ENCODE results near the gene FLACC1. TPM values are rescaled to one million over a fixed set of nuclear protein-coding genes. Genes with fewer than 3 reads are reported as not detected.

Gene FLACC1
- total and polyA plus RNA-seq, 2 of the 8 experiments (the other 6 are each of a cell fraction or from before 2014, with no cell fraction given): 0.58 TPM; not detected in 1

DNA sequence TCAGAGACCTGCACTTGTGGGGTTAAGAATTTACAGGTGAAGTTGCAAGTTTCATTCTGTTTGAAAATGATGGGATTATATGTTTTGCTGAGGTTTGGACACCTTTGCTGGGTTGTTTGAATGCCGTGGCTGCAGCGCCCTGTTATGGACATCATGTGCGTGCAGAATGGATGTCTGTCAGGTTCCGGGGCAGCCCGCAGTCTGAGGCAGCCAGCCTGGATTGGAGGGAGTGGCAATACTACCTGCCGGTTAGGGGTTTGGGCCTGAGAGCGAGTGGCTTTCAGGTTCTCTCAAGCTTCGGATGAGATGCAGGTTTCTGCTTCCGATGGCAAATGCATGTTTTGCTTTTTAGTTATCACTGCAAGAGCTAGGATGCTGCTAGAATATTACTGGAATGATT lies 95.7 kb downstream of the FLACC1 start:
- ChIA-PET POLR2A (ENCODE audit: partially characterized antibody) (no interaction called here), CTCF (ENCODE audit: partially characterized antibody) (interaction anchor here (2.0 to 2.7 kb wide), 3 partner anchors 14 to 29 kb away, joined by 5 to 21 read pairs (median 5); no protein-coding TSS in a partner anchor)
- Histone ChIP-seq H3K9ac (replicated peaks in 1 of 4; ENCODE audit: extremely low read depth in 1 of 4, low read depth in 3 of 4, low read length in 3 of 4) (no peak overlapping the region), H3K4me2 (ENCODE audit: insufficient read depth in 1 of 2, low read depth in 2 of 2, low read length in 2 of 2) (no peak overlapping the region), H3K36me3 (ENCODE audit: control insufficient read depth in 2 of 4, insufficient read depth in 4 of 4, low read length in 3 of 4) (no peaks in the 10 kb centered on the region), H3K23me2 (ENCODE audit: low read depth, low read length) (no peaks in the 10 kb centered on the region), H3K14ac (ENCODE audit: insufficient read length) (no peak overlapping the region), H2BK12ac (ENCODE audit: low read depth, low read length) (no peak overlapping the region), H3K27me3 (replicated peaks in 1 of 4; ENCODE audit: control insufficient read depth in 3 of 4, extremely low read depth in 1 of 4, insufficient read depth in 3 of 4, low read length in 3 of 4) (peaks cover 0 to 3% (median 0%) of the 10 kb centered on the region in 4 experiments; a peak in 1 of 7 replicates), H3K9me3 (ENCODE audit: insufficient read depth in 2 of 2, low read depth in 1 of 2, low read length in 1 of 2) (no peaks in the 10 kb centered on the region), H2BK20ac (ENCODE audit: low read length) (no peak overlapping the region), H3K23ac (ENCODE audit: insufficient read length) (no peak overlapping the region), H4K91ac (replicated peaks; ENCODE audit: insufficient read length, low read length) (no peak overlapping the region), H2BK120ac (replicated peaks; ENCODE audit: low read depth, low read length) (no peak overlapping the region), H3K18ac (ENCODE audit: extremely low read depth, low read length) (no peak overlapping the region), H4K8ac (ENCODE audit: extremely low read depth, insufficient read depth, low read length) (no peak overlapping the region), H3K4me1 (replicated peaks in 1 of 4; ENCODE audit: control insufficient read depth in 3 of 4, insufficient read depth in 4 of 4, low read length in 3 of 4) (peaks cover 0 to 9% (median 6%) of the 10 kb centered on the region in 4 experiments; a peak in 6 of 7 replicates), H3K79me2 (ENCODE audit: control insufficient read depth in 1 of 2, insufficient read depth in 2 of 2, low read length in 2 of 2) (no peaks in the 10 kb centered on the region), H3K4ac (replicated peaks; ENCODE audit: insufficient read length, low read depth, low read length) (no peak overlapping the region), H2BK15ac (ENCODE audit: low read length) (no peak overlapping the region), H3K56ac (replicated peaks; ENCODE audit: insufficient read length, low read depth, low read length) (no peak overlapping the region), H4K20me1 (replicated peaks in 1 of 2; ENCODE audit: control insufficient read depth in 1 of 2, insufficient read depth in 2 of 2, low read length in 2 of 2) (no peaks in the 10 kb centered on the region), H4K5ac (ENCODE audit: insufficient read length, low read depth, low read length) (no peak overlapping the region), H2AK5ac (ENCODE audit: low read depth, low read length) (no peak overlapping the region), H2AFZ (ENCODE audit: low read length) (no peak overlapping the region), H3K4me3 (ENCODE audit: extremely low read depth in 1 of 4, insufficient read depth in 2 of 4, low read depth in 3 of 4, low read length in 4 of 4) (no peak overlapping the region), H3K79me1 (ENCODE audit: low read depth, low read length) (no peaks in the 10 kb centered on the region), H2BK5ac (ENCODE audit: low read depth, low read length) (no peak overlapping the region), H3K27ac (ENCODE audit: low read depth, low read length) (no peak overlapping the region)
- DNase-seq (ENCODE audit: low read depth in 1 of 2, low spot score in 2 of 2): no peak
- WGBS, 2 experiments (ENCODE audit: extremely low coverage in 1 of 2, insufficient coverage in 1 of 2, insufficient read length in 1 of 2, insufficient replicate concordance in 2 of 2, low coverage in 1 of 2, low lambda C conversion rate in 2 of 2, missing lambda C conversion rate in 1 of 2): 92% methylated on average over 9 of the region's 9 CpGs; no CpG with 5 or more reads in 1 of the 2 experiments
- no peak for FAIRE-seq
- TF ChIP-seq, protein P1, sequence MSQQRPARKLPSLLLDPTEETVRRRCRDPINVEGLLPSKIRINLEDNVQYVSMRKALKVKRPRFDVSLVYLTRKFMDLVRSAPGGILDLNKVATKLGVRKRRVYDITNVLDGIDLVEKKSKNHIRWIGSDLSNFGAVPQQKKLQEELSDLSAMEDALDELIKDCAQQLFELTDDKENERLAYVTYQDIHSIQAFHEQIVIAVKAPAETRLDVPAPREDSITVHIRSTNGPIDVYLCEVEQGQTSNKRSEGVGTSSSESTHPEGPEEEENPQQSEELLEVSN (IDR thresholded peaks at IDR 0.05): no peak
- TF ChIP-seq, protein P2, sequence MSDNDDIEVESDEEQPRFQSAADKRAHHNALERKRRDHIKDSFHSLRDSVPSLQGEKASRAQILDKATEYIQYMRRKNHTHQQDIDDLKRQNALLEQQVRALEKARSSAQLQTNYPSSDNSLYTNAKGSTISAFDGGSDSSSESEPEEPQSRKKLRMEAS (IDR thresholded peaks at IDR 0.05): no peak
- TF ChIP-seq POLR2AphosphoS5 (IDR thresholded peaks at IDR 0.05; ENCODE audit: low read depth, low read length) (no peak), TBP (IDR thresholded peaks at IDR 0.05; ENCODE audit: low read depth, low read length) (no peak), CEBPB (IDR thresholded peaks at IDR 0.05; ENCODE audit: low read depth, low read length) (no peak), POLR2A (IDR thresholded peaks at IDR 0.05; ENCODE audit: control extremely low read depth in 1 of 2, low read depth in 2 of 2, low read length in 2 of 2) (no peak), NANOG (IDR thresholded peaks at IDR 0.05; ENCODE audit: insufficient read depth, low read depth, low read length, poor library complexity, severe bottlenecking) (no peak), BACH1 (IDR thresholded peaks at IDR 0.05; ENCODE audit: low read length) (no peak), RBBP5 (IDR thresholded peaks at IDR 0.05; ENCODE audit: borderline replicate concordance, low read depth, low read length) (no peak), SP4 (IDR thresholded peaks at IDR 0.05; ENCODE audit: low read length) (no peak), EZH2 (IDR thresholded peaks at IDR 0.05; ENCODE audit: low read depth, low read length, severe bottlenecking) (no peak)
- TF ChIP-seq, protein P3, sequence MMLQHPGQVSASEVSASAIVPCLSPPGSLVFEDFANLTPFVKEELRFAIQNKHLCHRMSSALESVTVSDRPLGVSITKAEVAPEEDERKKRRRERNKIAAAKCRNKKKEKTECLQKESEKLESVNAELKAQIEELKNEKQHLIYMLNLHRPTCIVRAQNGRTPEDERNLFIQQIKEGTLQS (IDR thresholded peaks at IDR 0.05; ENCODE audit: insufficient read depth, low read depth, low read length): no peak

Measured in H1 (cell line).